Neuronal stem cell (in vitro differentiated cells): ENCODE results near the gene COTL1.
A peak's percentile ranks its signal among the peaks of the same experiment; 100 is the strongest.

ENCODE experiments used
- DNase-seq: peaks from one replicate; pipeline ENCODE4 v3.0.0-alpha.2; 2013; ENCODE audit warnings: low spot score
- H2AFZ ChIP-seq: one replicate; pipeline ENCODE4 v1.6.1; 2013; ENCODE audit warnings: mild to moderate bottlenecking, low read length, inconsistent platforms
- H2AK5ac ChIP-seq: 2 replicates; pipeline ENCODE4 v1.6.1; 2013; ENCODE audit warnings: low read depth, mild to moderate bottlenecking, inconsistent platforms, low read length, moderate library complexity, mixed read lengths
- H2BK120ac ChIP-seq: 2 replicates; pipeline ENCODE4 v1.6.1; 2013; ENCODE audit warnings: low read depth, mild to moderate bottlenecking, inconsistent platforms, low read length, moderate library complexity, mixed read lengths
- H2BK12ac ChIP-seq: one replicate; pipeline ENCODE4 v1.6.1; 2013; ENCODE audit warnings: low read length, inconsistent platforms
- H2BK15ac ChIP-seq: 2 replicates; pipeline ENCODE4 v1.6.1; 2013; ENCODE audit warnings: mild to moderate bottlenecking, low read length, inconsistent platforms, mixed read lengths
- H2BK5ac ChIP-seq: one replicate; pipeline ENCODE4 v1.6.1; 2013; ENCODE audit warnings: inconsistent platforms, mild to moderate bottlenecking, low read length, moderate library complexity
- H3K14ac ChIP-seq: one replicate; pipeline ENCODE4 v1.6.1; 2013; ENCODE audit warnings: low read length, inconsistent platforms
- H3K18ac ChIP-seq: 2 replicates; pipeline ENCODE4 v1.6.1; 2013; ENCODE audit warnings: low read length, inconsistent platforms
- H3K23ac ChIP-seq: 2 replicates; pipeline ENCODE4 v1.6.1; 2013; ENCODE audit warnings: low read depth, mild to moderate bottlenecking, mixed read lengths, low read length, inconsistent platforms; ENCODE audit not compliant: poor library complexity
- H3K27ac ChIP-seq: replicated peaks from 3 replicates; pipeline ENCODE4 v1.5.1; 2013; ENCODE audit warnings: low read length, inconsistent platforms
- H3K27me3 ChIP-seq, 3 experiments: 2 replicates each; pipeline ENCODE4 v1.6.1; 2013; ENCODE audit warnings: low read length in 3 of 3, mild to moderate bottlenecking in 2 of 3, inconsistent platforms in 1 of 3, low read depth in 1 of 3, mixed read lengths in 1 of 3, moderate library complexity in 1 of 3; ENCODE audit not compliant: control insufficient read depth in 3 of 3, insufficient read depth in 3 of 3
- H3K36me3 ChIP-seq, 2 donors: replicated peaks in 1 of 2; 2 replicates each; pipeline ENCODE4 v1.6.1; 2013; ENCODE audit warnings: low read length in 2 of 2; ENCODE audit not compliant: control insufficient read depth in 2 of 2, insufficient read depth in 2 of 2
- H3K4ac ChIP-seq: 2 replicates; pipeline ENCODE4 v1.6.1; 2013; ENCODE audit warnings: inconsistent platforms, mild to moderate bottlenecking, low read length, moderate library complexity
- H3K4me1 ChIP-seq, 2 donors: 1 replicate in 1 of 2; 2 replicates in 1 of 2; pipeline ENCODE4 v1.6.1; 2013; ENCODE audit warnings: low read length in 2 of 2, low read depth in 1 of 2; ENCODE audit not compliant: control insufficient read depth in 2 of 2, insufficient read depth in 1 of 2
- H3K4me2 ChIP-seq: one replicate; pipeline ENCODE4 v1.6.1; 2013; ENCODE audit warnings: mild to moderate bottlenecking, low read length, inconsistent platforms; ENCODE audit not compliant: insufficient read depth, poor library complexity, severe bottlenecking
- H3K4me3 ChIP-seq, 2 donors: 2 replicates each; pipeline ENCODE4 v1.5.1; 2013; ENCODE audit warnings: low read length in 2 of 2, mild to moderate bottlenecking in 2 of 2, inconsistent platforms in 1 of 2, moderate library complexity in 1 of 2
- H3K79me1 ChIP-seq: one replicate; pipeline ENCODE4 v1.6.1; 2013; ENCODE audit warnings: low read depth, mild to moderate bottlenecking, inconsistent platforms, low read length, moderate library complexity
- H3K9ac ChIP-seq: one replicate; pipeline ENCODE4 v1.6.1; 2013; ENCODE audit warnings: mild to moderate bottlenecking, low read depth, low read length, inconsistent platforms; ENCODE audit not compliant: poor library complexity
- H3K9me3 ChIP-seq, 2 donors: replicated peaks in 1 of 2; 2 replicates each; pipeline versions ENCODE3 to v1.6.1; 2013; ENCODE audit warnings: low read length in 2 of 2, mild to moderate bottlenecking in 2 of 2, inconsistent platforms in 1 of 2, low read depth in 1 of 2, mixed read lengths in 1 of 2, moderate library complexity in 1 of 2; ENCODE audit not compliant: control insufficient read depth in 2 of 2, insufficient read depth in 1 of 2
- H4K8ac ChIP-seq: one replicate; pipeline ENCODE4 v1.6.1; 2013; ENCODE audit warnings: low read depth, mild to moderate bottlenecking, inconsistent platforms, low read length, moderate library complexity
- H4K91ac ChIP-seq: one replicate; pipeline ENCODE4 v1.6.1; 2013; ENCODE audit warnings: low read length, low read depth, mild to moderate bottlenecking, inconsistent platforms; ENCODE audit not compliant: poor library complexity
- WGBS, 2 donors: extraction: QIAGEN DNeasy Blood & Tissue Kit; methylation state at CpG; one replicate each; pipeline ENCODE4 v1.1.7; 2013; ENCODE audit warnings: missing lambda C conversion rate in 2 of 2, mixed read lengths in 1 of 2; ENCODE audit not compliant: insufficient read length in 2 of 2, insufficient replicate concordance in 1 of 2; ENCODE audit errors: extremely low coverage in 2 of 2; 5-methylcytosine and 5-hydroxymethylcytosine counted together

Gene COTL1

DNA sequence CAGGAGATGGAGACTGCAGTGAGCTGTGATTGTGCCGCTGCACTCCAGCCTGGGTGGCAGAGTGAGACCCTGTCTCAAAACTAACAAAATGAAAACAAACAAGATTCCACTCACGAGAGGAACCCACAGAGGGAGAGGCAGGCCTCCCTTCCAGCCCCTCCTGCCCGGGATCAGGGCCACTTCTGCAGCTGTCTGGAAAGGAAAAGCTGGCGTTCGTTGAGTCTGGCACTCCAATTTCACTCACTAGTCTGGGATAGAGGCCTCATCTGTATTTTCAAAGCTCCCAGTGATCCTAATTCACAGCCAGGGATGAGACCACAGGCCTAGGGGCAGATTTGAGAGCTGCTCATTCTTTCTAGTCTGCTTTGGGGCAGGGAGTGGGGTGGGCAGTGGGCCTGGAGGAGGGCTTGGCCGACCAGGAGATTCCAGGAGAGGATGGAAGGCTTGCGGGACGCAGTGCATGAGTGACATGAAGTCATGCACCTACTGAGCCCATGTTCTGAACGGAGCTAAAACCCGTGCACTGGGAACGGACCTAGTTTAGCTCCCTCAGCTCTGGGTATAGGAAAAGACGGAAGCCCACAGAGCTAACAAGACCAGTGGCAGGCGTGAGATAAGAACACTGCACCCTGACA lies 54.0 kb downstream of the COTL1 start:
- no peaks in the 10 kb centered on the region for H3K9me3 ChIP-seq
- H3K27ac ChIP-seq: no peak overlapping the region
- no peak overlapping the region for H3K23ac ChIP-seq
- peaks cover 23 to 78% of the 10 kb centered on the region in 2 donors for H3K36me3 ChIP-seq
- H4K91ac ChIP-seq: no peak overlapping the region
- no CpG with 5 or more reads among the region's 13 CpGs for WGBS, 2 donors
- no peak overlapping the region for H3K9ac ChIP-seq
- H3K14ac ChIP-seq: no peak overlapping the region
- no peak overlapping the region for H3K4ac ChIP-seq
- no peaks in the 10 kb centered on the region for H3K27me3 ChIP-seq
- H2BK12ac ChIP-seq: no peak overlapping the region
- H4K8ac ChIP-seq: no peak overlapping the region
- H2AFZ ChIP-seq: no peak overlapping the region
- H3K4me1 ChIP-seq: peaks cover 9 to 15% of the 10 kb centered on the region in 2 donors
- H3K79me1 ChIP-seq: peaks cover 2% of the 10 kb centered on the region
- H2AK5ac ChIP-seq: no peak overlapping the region
- no peak overlapping the region for H3K4me3 ChIP-seq
- DNase-seq: no peak
- H3K4me2 ChIP-seq: no peak overlapping the region
- H2BK120ac ChIP-seq: no peak overlapping the region
- H3K18ac ChIP-seq: no peak overlapping the region
- no peak overlapping the region for H2BK15ac ChIP-seq
- no peak overlapping the region for H2BK5ac ChIP-seq

DNA sequence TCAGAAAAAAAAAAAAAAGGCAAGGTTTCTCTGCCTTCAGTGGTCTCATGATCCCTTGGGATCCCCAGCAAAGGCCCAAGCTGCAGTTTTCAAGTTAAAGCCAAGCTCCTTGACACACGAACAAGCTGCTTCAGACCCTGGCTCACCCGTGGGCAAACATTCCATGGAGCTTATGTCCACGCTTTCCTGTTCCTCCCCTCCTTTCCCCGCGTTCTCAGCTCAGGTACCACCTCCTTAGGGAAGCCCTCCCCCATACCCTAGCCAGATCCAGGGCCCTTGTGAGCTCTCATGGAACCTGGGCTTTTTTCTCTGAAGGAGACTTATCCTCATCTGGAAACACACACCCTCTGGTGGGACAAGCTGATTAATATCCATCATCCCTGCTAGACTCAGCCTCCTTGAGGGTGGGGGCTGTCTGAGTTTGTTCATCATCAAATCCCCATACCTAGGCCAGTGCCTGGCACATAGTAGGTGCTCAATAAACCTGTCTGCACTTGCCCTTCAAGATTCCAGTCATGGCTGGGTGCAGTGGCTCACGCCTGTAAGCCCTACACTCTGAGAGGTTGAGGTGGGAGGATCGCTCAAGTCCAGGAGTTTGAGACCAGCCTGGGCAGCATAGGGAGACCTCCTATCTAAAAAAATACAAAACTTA lies 54.7 kb downstream of the COTL1 start:
- H3K79me1 ChIP-seq: peaks cover under 1% of the 10 kb centered on the region
- no CpG with 5 or more reads among the region's 7 CpGs for WGBS, 2 donors
- peaks cover 10 to 19% of the 10 kb centered on the region in 2 donors for H3K4me1 ChIP-seq
- no peak overlapping the region for H4K91ac ChIP-seq
- no peak overlapping the region for H3K4me2 ChIP-seq
- no peak overlapping the region for H3K4me3 ChIP-seq
- H3K9ac ChIP-seq: no peak overlapping the region
- H2AK5ac ChIP-seq: no peak overlapping the region
- H3K4ac ChIP-seq: no peak overlapping the region
- H4K8ac ChIP-seq: no peak overlapping the region
- no peak overlapping the region for H3K23ac ChIP-seq
- no peak overlapping the region for H3K27ac ChIP-seq
- no peak overlapping the region for H3K18ac ChIP-seq
- no peaks in the 10 kb centered on the region for H3K27me3 ChIP-seq
- DNase-seq: no peak
- H2BK5ac ChIP-seq: no peak overlapping the region
- H2BK12ac ChIP-seq: no peak overlapping the region
- no peak overlapping the region for H2BK120ac ChIP-seq
- no peaks in the 10 kb centered on the region for H3K9me3 ChIP-seq
- H2AFZ ChIP-seq: no peak overlapping the region
- peaks cover 21 to 71% of the 10 kb centered on the region in 2 donors for H3K36me3 ChIP-seq
- no peak overlapping the region for H3K14ac ChIP-seq
- no peak overlapping the region for H2BK15ac ChIP-seq

DNA sequence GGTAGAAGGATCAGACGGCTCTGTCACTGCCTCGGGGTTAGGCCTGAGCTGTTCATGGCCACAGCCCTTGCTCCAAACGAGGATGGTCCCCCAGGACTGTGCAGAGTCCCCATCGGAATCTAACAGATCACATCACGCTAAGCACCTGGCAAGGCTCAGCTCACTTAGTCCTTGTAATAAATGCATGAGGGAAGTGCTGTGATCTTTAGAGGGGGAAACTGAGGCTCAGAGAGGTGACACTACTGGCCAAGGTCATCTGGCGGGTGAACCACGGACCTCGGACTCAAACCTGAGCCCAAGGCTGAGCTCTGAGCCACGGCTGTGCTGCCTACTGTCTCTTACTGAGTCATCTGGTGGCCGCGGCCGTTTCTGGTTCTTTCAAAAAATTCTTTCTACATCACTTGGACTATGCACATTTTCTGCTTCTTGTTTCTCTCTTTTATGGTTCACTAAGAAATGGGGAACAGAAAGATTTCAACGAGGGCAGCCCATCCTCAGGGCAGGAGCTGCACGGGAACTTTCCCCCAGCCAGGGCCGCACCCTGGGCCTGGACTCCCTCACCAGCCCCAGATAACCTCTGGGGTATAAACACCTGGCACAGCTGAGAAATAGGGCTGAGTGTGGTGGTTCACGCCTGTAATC lies 55.6 kb downstream of the COTL1 start:
- Histone ChIP-seq H3K4me2 (no peak overlapping the region), H2BK15ac (no peak overlapping the region), H2BK12ac (no peak overlapping the region), H2AFZ (no peak overlapping the region), H3K9ac (peak overlapping the region; percentile 2), H4K8ac (no peak overlapping the region), H3K27me3 (no peaks in the 10 kb centered on the region), H3K4me3 (no peak overlapping the region), H3K36me3 (peaks cover 20 to 62% of the 10 kb centered on the region in 2 donors), H3K14ac (no peak overlapping the region), H2BK5ac (no peak overlapping the region), H2BK120ac (no peak overlapping the region), H4K91ac (no peak overlapping the region), H3K4me1 (peaks cover 8 to 23% of the 10 kb centered on the region in 2 donors), H3K27ac (no peak overlapping the region), H3K79me1 (no peaks in the 10 kb centered on the region), H3K9me3 (no peaks in the 10 kb centered on the region), H3K18ac (peak overlapping the region; percentile 1), H3K23ac (peak overlapping the region; percentile 21), H2AK5ac (no peak overlapping the region), H3K4ac (no peak overlapping the region)
- no peak for DNase-seq
- WGBS, 2 donors: no CpG with 5 or more reads among the region's 16 CpGs

DNA sequence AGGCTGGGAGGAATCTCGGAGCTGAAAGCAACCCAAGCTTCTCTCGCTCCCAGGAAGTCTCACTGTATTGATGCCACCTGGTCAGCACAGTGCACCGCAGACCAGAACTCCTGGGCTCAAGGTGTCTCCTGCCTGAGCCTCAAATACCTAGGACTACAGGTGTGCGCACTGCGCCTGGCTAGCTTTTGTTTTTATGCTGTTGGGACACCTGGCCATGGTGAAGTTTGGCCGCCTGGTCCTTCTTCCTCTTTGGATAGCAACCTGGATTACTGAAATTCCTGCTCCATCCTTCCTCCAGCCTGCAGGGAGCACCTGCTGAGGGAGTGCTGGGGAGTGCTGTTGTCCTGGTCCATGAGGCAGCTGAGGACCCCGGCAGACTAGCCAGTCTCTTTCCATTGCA lies 56.6 kb downstream of the COTL1 start:
- Histone ChIP-seq H2BK120ac (no peak overlapping the region), H3K4me1 (peaks cover 8 to 24% of the 10 kb centered on the region in 2 donors), H3K79me1 (no peaks in the 10 kb centered on the region), H3K27ac (no peak overlapping the region), H3K14ac (no peak overlapping the region), H3K4ac (no peak overlapping the region), H3K27me3 (no peaks in the 10 kb centered on the region), H3K4me2 (no peak overlapping the region), H4K91ac (no peak overlapping the region), H2BK12ac (no peak overlapping the region), H2BK15ac (no peak overlapping the region), H3K23ac (no peak overlapping the region), H4K8ac (no peak overlapping the region), H2AK5ac (no peak overlapping the region), H2AFZ (no peak overlapping the region), H3K4me3 (no peak overlapping the region), H3K9ac (no peak overlapping the region), H3K36me3 (peaks cover 20 to 52% of the 10 kb centered on the region in 2 donors), H2BK5ac (no peak overlapping the region), H3K18ac (no peak overlapping the region), H3K9me3 (no peaks in the 10 kb centered on the region)
- WGBS, 2 donors: no CpG with 5 or more reads among the region's 7 CpGs
- no peak for DNase-seq
